ENCODE results near the gene ASB17.
"Not testable (repeated sequence)": the region's sequence is repeated elsewhere in the genome, so short reads cannot be mapped to it uniquely, and the experiment has no call there.

The ASB17 gene, protein sequence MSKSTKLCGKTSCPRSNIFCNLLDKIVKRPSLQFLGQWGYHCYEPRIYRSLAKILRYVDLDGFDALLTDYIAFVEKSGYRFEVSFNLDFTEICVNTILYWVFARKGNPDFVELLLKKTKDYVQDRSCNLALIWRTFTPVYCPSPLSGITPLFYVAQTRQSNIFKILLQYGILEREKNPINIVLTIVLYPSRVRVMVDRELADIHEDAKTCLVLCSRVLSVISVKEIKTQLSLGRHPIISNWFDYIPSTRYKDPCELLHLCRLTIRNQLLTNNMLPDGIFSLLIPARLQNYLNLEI

DNA sequence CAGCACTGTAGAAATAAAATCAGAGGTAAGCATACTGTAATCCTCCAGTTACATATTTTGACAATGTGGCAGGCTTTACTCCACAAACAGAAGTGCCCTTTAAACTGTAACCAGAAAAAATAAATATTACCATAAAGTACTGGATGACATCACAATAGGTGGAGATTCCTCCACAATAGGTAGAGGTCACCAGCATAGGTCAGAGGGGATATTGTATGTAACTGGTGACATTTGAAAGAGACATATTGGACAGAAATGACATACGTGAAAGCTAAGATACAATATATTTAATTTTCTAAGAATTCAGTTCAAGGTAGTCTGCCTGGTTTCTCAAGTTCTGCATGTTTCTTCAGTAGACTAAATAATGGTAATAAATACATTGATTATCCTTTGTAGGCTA is at the start of gene ASB17:
Gene ASB17 (minus strand): TSS at position 101 of the 400 bp plus-strand sequence. CDS start 113 bp downstream, outside the sequence.
- Mint-ChIP-seq H3K4me1 (ENCODE audit: low read depth) (no peaks in the 10 kb centered on the region), H3K27ac (no peak within 1 kb of the TSS), H3K4me3 (no peak within 1 kb of the TSS), H3K9me3 (peaks cover 3% of the 10 kb centered on the region), H3K36me3 (ENCODE audit: low read depth) (no peaks in the 10 kb centered on the region), H3K27me3 (peaks cover 14% of the 10 kb centered on the region)

DNA sequence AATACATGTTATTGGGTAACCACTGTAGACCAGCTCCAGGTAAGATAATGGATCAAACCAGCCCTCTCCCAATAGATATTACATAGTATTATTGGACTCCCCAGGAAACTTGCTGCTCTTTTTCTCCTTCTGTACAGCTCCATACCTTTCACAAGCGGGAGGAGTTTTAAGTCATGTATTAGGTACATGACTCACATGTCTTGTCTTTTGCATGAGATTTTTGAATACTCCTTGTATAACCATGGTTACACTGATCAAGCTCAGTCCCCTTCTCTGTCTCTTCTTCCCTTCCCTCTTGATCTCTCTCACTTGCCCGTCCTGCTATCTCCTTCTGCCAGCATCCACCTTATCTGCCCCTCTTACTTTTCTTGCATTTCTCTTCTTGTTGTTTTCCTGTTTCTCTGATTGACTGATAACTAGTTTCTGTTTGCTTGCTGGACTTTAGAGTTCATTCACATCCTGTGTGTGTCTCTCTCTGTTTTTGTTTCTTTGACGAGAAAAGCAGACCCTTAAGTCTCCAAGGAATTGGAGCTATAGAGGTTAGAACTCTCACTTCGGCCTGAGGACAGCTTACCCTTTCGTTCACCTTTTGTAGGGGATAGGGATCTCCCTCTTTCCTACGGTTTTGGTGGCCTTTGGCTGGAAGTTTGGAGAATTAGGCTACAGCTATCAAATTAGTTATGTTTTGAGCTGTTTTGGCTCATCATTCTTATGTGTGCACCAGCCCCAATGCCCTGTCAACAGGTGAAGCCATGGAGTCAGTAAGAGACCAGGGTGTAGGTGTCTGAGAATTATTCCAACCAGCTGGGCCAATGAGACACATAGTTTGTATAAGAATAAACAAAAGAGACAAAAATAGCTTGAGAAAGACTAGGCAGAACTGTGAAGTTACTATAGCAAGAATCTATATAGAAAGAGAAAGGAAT is 49.0 kb upstream of the ASB17 start:
- no peak overlapping the region for H3K27ac Mint-ChIP-seq
- H3K9me3 Mint-ChIP-seq: peaks cover 13% of the 10 kb centered on the region
- peaks cover 3% of the 10 kb centered on the region for H3K27me3 Mint-ChIP-seq
- no peaks in the 10 kb centered on the region for H3K36me3 Mint-ChIP-seq (ENCODE audit: low read depth)
- H3K4me1 Mint-ChIP-seq (ENCODE audit: low read depth): no peaks in the 10 kb centered on the region
- no peak overlapping the region for H3K4me3 Mint-ChIP-seq

DNA sequence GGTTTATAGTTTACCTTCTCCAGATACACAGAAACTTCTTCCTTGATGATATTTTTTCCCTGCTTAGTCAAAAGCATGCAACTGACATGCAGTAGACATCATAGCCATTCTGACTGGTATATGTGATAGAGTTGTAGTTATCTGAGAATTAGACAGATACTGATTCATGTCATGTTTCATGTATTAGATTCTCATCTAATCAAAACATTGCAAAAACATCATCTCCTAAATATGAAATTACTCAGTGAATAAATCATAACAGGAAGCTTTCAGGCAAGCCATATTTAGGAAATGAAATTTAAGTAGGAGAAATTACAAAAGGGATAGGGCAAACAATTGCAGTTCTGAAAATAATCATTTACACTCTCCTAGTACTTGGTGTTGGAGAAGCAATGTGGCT is 38.4 kb upstream of the ASB17 start:
- Mint-ChIP-seq H3K27me3 (peaks cover 10% of the 10 kb centered on the region), H3K9me3 (no peaks in the 10 kb centered on the region), H3K4me1 (ENCODE audit: low read depth) (no peaks in the 10 kb centered on the region), H3K4me3 (no peak overlapping the region), H3K36me3 (ENCODE audit: low read depth) (no peaks in the 10 kb centered on the region), H3K27ac (no peak overlapping the region)

DNA sequence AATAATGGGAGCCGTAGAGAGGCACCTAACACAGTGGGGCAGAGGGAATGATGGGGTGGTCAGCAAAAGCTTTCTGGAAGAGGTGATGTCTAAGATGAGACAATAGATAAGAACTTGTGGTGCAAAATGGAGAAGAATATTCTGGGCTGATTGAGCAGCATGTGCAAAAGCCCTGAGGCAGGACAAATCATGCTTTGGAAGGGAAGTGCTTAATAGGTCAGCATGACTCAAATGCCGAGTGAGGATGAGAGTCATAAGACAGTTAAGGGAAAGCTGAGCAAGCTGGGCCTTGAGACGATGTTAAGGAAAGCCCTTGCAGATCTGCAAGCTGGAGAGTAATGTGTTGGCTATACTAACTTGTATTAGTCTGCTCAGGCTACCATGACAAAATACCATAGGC is 37.3 kb upstream of the ASB17 start:
- H3K4me3 Mint-ChIP-seq: no peak overlapping the region
- no peaks in the 10 kb centered on the region for H3K4me1 Mint-ChIP-seq (ENCODE audit: low read depth)
- no peaks in the 10 kb centered on the region for H3K9me3 Mint-ChIP-seq
- no peaks in the 10 kb centered on the region for H3K36me3 Mint-ChIP-seq (ENCODE audit: low read depth)
- no peak overlapping the region for H3K27ac Mint-ChIP-seq
- H3K27me3 Mint-ChIP-seq: peaks cover 18% of the 10 kb centered on the region

DNA sequence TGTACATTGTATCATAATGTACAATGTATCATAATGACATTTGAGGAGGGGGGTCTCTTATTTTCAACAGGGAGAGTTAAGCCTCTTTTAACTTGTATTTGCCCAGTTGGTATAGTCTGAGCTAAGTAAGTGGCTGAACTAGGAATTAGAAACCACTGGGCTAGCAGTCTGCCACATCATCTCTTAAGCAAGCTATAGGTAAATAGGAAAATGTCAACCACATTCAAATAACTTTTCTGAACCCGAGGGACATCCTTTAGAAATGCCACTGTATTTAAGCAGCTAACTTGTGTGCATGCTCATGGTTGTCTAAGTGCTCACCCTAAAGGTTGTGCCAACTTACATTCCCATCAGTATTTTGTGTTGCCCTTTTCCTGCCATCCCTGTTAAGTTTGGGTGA is 35.5 kb upstream of the ASB17 start:
- peaks cover 23% of the 10 kb centered on the region for H3K27me3 Mint-ChIP-seq
- no peaks in the 10 kb centered on the region for H3K4me1 Mint-ChIP-seq (ENCODE audit: low read depth)
- no peaks in the 10 kb centered on the region for H3K9me3 Mint-ChIP-seq
- H3K36me3 Mint-ChIP-seq (ENCODE audit: low read depth): no peaks in the 10 kb centered on the region
- H3K4me3 Mint-ChIP-seq: no peak overlapping the region
- H3K27ac Mint-ChIP-seq: no peak overlapping the region

DNA sequence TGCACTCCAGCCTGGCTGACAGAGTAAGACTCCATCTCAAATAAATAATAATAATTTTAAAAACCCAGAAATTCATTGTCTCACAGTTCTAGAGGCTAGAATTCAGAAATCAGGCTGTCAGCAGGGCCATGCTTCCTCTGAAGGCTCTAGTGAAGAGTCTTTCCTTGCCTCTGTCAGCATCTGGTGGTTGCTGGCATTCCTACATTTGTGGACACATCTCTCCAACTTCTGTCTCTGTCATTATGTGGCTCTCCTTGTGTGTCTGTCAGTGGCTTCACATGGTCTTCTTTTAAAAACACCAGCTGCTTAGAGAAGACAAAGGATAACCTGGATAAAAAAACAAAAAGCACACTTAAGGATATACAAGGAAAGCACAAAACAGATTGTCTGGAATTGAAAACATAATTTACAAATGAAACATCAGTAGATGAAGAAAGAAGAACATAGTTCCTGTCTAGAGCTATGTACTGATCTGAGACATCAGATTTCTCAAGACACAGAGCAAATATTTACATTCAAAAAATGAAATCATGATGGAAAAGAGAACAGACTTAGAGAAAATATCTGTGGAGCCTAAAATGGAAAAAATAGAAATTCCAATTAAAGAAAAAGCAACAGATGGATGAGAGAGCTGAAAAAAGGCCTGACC is 32.7 kb upstream of the ASB17 start:
- Mint-ChIP-seq H3K36me3 (ENCODE audit: low read depth) (no peaks in the 10 kb centered on the region), H3K4me1 (ENCODE audit: low read depth) (no peaks in the 10 kb centered on the region), H3K9me3 (no peaks in the 10 kb centered on the region), H3K4me3 (no peak overlapping the region), H3K27ac (no peak overlapping the region), H3K27me3 (peaks cover 19% of the 10 kb centered on the region)

DNA sequence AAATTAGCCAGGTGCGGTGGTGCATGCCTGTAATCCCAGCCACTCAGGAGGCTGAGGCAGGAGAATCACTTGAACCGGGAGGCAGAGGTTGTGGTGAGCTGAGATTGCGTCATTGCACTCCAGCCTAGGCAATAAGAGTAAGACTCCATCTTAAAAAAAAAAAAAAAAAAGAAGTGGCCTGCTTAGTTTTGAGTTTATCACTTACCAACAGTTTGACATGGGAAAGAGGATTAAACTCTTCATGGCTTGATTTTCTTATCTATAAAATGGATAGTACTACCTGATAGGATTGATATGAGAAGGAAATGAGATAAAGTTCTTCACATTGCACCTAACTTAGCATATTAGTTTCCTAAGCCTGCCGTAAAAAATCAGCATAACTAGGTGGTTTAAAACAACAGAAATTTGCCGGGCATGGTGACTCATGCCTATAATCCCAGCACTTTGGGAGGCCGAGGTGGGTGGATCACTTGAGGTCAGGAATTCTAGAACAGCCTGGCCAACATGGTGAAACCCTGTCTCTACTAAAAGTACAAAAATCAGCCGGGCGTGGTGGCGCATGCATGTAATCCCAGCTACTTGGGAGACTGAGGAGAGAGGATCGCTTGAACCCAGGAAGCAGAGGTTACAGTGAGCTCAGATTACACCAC is 32.0 kb upstream of the ASB17 start:
- not testable (repeated sequence) for H3K27ac Mint-ChIP-seq

DNA sequence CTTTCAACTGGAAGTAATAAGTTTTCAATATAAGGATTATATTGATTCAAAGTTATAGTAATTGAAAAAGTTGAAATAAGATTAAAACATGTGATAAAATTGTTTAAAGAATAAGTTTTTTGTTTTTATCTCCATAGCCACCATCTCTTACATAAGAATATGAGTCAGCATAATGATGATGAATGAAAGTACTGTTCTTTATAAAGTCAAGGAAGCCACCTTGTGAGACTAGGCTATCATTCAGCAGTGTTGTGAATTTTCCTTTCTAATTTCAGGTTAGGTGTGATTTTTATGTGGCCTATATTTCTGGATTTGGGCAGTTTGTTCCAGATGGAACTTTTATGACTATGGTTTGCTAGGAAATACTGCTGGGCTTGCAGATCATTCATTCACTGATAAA is 22.4 kb upstream of the ASB17 start:
- Mint-ChIP-seq H3K27ac (no peak overlapping the region), H3K9me3 (no peaks in the 10 kb centered on the region), H3K4me3 (no peak overlapping the region), H3K4me1 (ENCODE audit: low read depth) (no peaks in the 10 kb centered on the region), H3K36me3 (ENCODE audit: low read depth) (no peaks in the 10 kb centered on the region), H3K27me3 (no peaks in the 10 kb centered on the region)

More for the DNA sequence above, 32.0 kb upstream of the ASB17 start:
- not testable (repeated sequence) for H3K36me3 Mint-ChIP-seq (ENCODE audit: low read depth); H3K9me3 Mint-ChIP-seq; H3K4me1 Mint-ChIP-seq (ENCODE audit: low read depth); H3K4me3 Mint-ChIP-seq
- peaks cover 19% of the 10 kb centered on the region for H3K27me3 Mint-ChIP-seq

DNA sequence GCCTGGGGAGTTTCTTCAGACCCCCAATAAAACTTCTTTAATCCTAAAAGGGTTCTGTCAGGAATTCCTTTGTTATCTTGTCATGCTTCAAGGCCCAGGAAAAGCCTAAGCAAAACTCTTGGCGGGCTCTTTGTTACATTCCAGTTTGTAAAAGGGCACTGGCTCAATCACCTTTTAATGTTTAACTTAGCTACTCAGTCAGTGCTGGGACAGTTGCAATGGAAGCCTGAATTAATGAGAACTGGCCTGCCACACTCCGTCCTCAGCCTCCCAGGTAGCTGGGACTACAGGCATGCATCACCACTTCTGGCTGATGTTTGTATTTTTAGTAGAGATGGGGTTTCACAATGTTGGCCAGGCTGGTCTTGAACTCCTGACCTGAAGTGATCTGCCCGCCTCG is 21.3 kb upstream of the ASB17 start:
- H3K9me3 Mint-ChIP-seq: no peaks in the 10 kb centered on the region
- no peaks in the 10 kb centered on the region for H3K36me3 Mint-ChIP-seq (ENCODE audit: low read depth)
- no peaks in the 10 kb centered on the region for H3K4me1 Mint-ChIP-seq (ENCODE audit: low read depth)
- H3K27me3 Mint-ChIP-seq: no peaks in the 10 kb centered on the region
- H3K4me3 Mint-ChIP-seq: no peak overlapping the region
- no peak overlapping the region for H3K27ac Mint-ChIP-seq

DNA sequence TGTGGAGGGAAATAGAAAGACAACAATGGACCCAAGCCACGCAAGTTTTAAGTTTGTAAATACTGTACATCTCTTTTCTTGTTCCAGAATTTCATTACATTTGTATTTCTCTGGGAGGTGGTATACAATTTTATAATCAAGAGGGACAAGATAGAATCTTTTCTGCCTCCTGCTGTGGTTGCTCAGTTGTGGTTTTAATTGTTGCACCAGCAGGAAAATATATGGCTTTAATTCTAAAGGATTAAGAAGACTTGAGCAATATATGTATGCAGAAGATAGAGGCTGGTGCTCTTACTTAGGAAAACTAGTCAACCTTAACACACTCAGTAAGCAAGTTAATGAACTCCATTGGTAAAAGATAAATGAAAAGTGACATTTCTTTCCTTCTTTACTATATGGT is 19.8 kb upstream of the ASB17 start:
- Mint-ChIP-seq H3K9me3 (no peaks in the 10 kb centered on the region), H3K4me1 (ENCODE audit: low read depth) (no peaks in the 10 kb centered on the region), H3K4me3 (no peak overlapping the region), H3K27ac (no peak overlapping the region), H3K27me3 (no peaks in the 10 kb centered on the region), H3K36me3 (ENCODE audit: low read depth) (no peaks in the 10 kb centered on the region)

DNA sequence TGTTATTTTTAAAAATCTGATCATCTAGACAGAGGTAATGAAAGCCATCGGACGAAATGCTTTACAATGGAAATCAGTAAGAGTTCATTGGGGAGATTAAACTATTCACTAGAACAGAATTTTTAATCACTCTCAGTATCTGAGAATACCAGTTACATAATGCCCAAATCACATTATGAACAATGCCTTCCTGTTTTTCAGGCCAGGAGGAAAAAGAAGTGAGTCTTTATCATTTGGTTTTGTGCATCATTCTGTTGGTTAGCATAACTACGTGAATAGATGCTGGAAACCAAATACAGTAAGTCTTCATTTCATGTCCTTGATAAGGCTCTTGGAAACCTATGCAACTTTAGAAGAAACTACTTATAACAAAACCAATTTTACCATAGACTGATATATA is 18.0 kb upstream of the ASB17 start:
- Mint-ChIP-seq H3K27ac (no peak overlapping the region), H3K4me3 (no peak overlapping the region), H3K9me3 (peaks cover 9% of the 10 kb centered on the region), H3K36me3 (ENCODE audit: low read depth) (no peaks in the 10 kb centered on the region), H3K27me3 (peaks cover 7% of the 10 kb centered on the region), H3K4me1 (ENCODE audit: low read depth) (no peaks in the 10 kb centered on the region)

DNA sequence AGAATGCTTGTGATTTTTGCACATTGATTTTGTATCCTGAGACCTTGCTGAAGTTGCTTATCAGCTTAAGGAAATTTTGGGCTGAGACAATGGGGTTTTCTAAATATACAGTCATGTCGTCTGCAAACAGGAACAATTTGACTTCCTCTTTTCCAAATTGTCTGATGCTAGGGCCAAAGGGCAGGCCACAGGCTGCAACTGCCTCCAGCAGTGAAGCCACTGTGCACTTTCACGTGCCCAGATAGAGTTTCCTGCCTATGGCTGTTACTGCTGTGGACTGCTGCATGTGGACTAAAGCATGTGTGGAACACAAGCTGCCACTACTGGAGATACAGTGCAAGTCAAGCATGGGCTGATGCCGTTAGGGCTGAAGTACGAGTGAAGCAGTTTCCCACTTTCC is 10.8 kb upstream of the ASB17 start:
- peaks cover 11% of the 10 kb centered on the region for H3K27me3 Mint-ChIP-seq
- not testable (repeated sequence) for H3K36me3 Mint-ChIP-seq (ENCODE audit: low read depth); H3K4me1 Mint-ChIP-seq (ENCODE audit: low read depth); H3K4me3 Mint-ChIP-seq; H3K27ac Mint-ChIP-seq
- peaks cover 20% of the 10 kb centered on the region for H3K9me3 Mint-ChIP-seq

DNA sequence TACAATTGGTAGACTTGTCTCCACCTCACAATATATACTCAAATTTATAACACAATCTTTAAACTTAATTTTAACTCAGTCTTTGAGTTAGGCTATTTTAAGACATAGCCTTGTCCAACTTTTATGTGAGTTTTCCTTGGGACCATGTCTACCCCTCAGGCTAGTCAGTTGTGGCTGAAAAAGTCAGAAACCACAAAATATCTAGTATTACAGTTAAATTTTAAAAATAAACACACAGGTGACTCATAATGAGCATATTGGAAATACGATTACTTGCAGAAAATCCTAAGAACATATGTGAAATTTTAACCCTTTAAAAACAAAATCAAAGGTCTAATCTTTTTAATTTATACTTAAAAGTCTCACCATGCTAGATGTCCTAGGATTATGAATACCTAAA is 4.8 kb upstream of the ASB17 start:
- Mint-ChIP-seq H3K36me3 (ENCODE audit: low read depth) (no peaks in the 10 kb centered on the region), H3K4me3 (no peak overlapping the region), H3K4me1 (ENCODE audit: low read depth) (no peaks in the 10 kb centered on the region), H3K9me3 (peaks cover 10% of the 10 kb centered on the region), H3K27ac (no peak overlapping the region), H3K27me3 (no peaks in the 10 kb centered on the region)

DNA sequence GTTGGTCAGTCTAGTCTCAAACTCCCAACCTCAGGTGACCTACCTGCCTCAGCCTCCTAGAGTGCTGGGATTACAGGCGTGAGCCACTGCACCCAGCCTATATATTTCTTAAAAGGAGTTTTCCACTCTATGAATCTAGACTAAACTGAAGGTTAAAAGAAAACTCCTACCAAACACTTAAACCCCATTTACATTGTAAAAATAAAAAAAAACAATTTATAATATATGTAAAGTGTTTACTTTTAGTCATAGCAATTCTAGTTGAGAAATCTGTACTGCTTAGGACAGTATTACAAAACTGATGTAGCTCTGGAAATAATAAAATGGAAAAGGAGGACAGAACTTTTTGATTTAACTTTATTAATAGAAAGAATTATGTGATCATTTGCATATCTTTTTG is 9.5 kb downstream of the ASB17 start:
- no peaks in the 10 kb centered on the region for H3K36me3 Mint-ChIP-seq (ENCODE audit: low read depth)
- no peak overlapping the region for H3K27ac Mint-ChIP-seq
- no peaks in the 10 kb centered on the region for H3K4me1 Mint-ChIP-seq (ENCODE audit: low read depth)
- peaks cover under 1% of the 10 kb centered on the region for H3K9me3 Mint-ChIP-seq
- H3K4me3 Mint-ChIP-seq: no peak overlapping the region
- peaks cover 8% of the 10 kb centered on the region for H3K27me3 Mint-ChIP-seq

DNA sequence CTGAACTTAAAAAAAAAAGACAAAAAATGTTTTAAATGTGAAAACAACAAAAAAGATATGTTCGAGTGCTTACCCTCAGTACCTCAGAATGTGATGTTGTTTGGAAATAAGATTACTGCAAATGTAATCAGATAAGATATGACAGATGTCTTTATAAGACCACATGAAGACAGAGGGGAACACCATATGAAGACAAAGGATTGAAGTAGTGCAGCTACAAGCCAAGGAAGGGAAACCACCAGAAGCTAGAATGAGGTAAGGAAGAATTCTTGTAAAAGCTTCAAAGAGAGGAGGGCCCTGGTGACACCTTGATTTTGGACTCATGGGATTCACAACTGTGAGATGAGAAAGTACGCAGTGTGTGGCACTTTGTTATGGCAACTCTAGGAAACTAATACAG is 15.4 kb downstream of the ASB17 start:
- H3K36me3 Mint-ChIP-seq (ENCODE audit: low read depth): no peaks in the 10 kb centered on the region
- H3K4me1 Mint-ChIP-seq (ENCODE audit: low read depth): no peaks in the 10 kb centered on the region
- H3K27me3 Mint-ChIP-seq: peaks cover 4% of the 10 kb centered on the region
- H3K9me3 Mint-ChIP-seq: no peaks in the 10 kb centered on the region
- no peak overlapping the region for H3K27ac Mint-ChIP-seq
- H3K4me3 Mint-ChIP-seq: no peak overlapping the region

Data from stimulated activated naive CD8-positive, alpha-beta T cell treated with anti-CD3 and anti-CD28 coated beads, Interleukin-15, Interleukin-2, amounts not matched to agents 100 ng/mL and 50 ng/mL, for 24 hours (primary cell).